SK-N-SH (cell line): Measurements from ENCODE around the gene R3HDM2. TPM values are rescaled to one million over a fixed set of nuclear protein-coding genes. Genes with fewer than 3 reads are reported as not detected.

Experiments
- CTCF ChIA-PET: fragments of 300-600, 350-600 bp; formaldehyde crosslinking; extraction: SDS; loops from one replicate; lab custom pipeline; 2021; lab: Yijun Ruan, JAX
- POLR2A ChIA-PET: fragments of 350-600 bp; sonication (Branson Sonifier 250); formaldehyde crosslinking; extraction: SDS; loops from one replicate; lab custom pipeline; 2020; ENCODE audit warnings: antibody characterized with exemption, inconsistent platforms; lab: Yijun Ruan, JAX
- DNase-seq: peaks from one replicate; pipeline ENCODE4 v3.0.0; 2012
- H2AFZ ChIP-seq: fragments of 200-600 bp; sonication (generic); 2 replicates; pipeline ENCODE4 v1.8.1; 2016; ENCODE audit warnings: antibody characterized with exemption, mild to moderate bottlenecking, low read depth
- H3F3A ChIP-seq: fragments of 200-600 bp; sonication (generic); replicated peaks from 2 replicates; pipeline ENCODE3; 2016; ENCODE audit warnings: antibody characterized with exemption, mild to moderate bottlenecking; ENCODE audit not compliant: insufficient read depth
- H3K27ac ChIP-seq, 2 experiments: fragments of 200-500 bp in 1 of 2; fragments of 200-600 bp in 1 of 2; sonication (Bioruptor generic) in 1 of 2; sonication (generic), shearing (Covaris generic) in 1 of 2; 2 replicates each; pipeline versions ENCODE4 v1.5.1 to v1.6.1; 2014 to 2016; ENCODE audit warnings: low read depth in 2 of 2, inconsistent platforms in 1 of 2, low read length in 1 of 2, mild to moderate bottlenecking in 1 of 2, mixed read lengths in 1 of 2
- H3K27me3 ChIP-seq: fragments of 200-600 bp; sonication (generic), shearing (Covaris generic); 2 replicates; pipeline ENCODE4 v1.6.1; 2016; ENCODE audit warnings: mixed run types; ENCODE audit not compliant: insufficient read depth
- H3K36me3 ChIP-seq, 2 experiments: fragments of 200-500 bp in 1 of 2; fragments of 200-600 bp in 1 of 2; sonication (Bioruptor generic) in 1 of 2; sonication (generic) in 1 of 2; replicated peaks in 1 of 2; 2 replicates each; pipeline versions ENCODE3 to v1.5.1; 2014 to 2016; ENCODE audit warnings: low read length in 1 of 2, mild to moderate bottlenecking in 1 of 2; ENCODE audit not compliant: insufficient read depth in 2 of 2, control insufficient read depth in 1 of 2
- H3K4me1 ChIP-seq, 2 experiments: fragments of 200-500 bp in 1 of 2; fragments of 200-600 bp in 1 of 2; sonication (Bioruptor generic) in 1 of 2; sonication (generic), shearing (Covaris generic) in 1 of 2; 2 replicates each; pipeline versions ENCODE4 v1.5.1 to v1.6.1; 2014 to 2016; ENCODE audit warnings: low read depth in 1 of 2, low read length in 1 of 2, mixed run types in 1 of 2; ENCODE audit not compliant: insufficient read depth in 2 of 2, control insufficient read depth in 1 of 2
- H3K4me2 ChIP-seq: fragments of 200-600 bp; sonication (generic), shearing (Covaris generic); 2 replicates; pipeline ENCODE4 v1.6.1; 2017; ENCODE audit warnings: mixed run types
- H3K4me3 ChIP-seq, 2 experiments: fragments of 200-500 bp in 1 of 2; fragments of 200-600 bp in 1 of 2; sonication (Bioruptor generic) in 1 of 2; sonication (generic), shearing (Covaris generic) in 1 of 2; 2 replicates each; pipeline versions ENCODE4 v1.5.1 to v1.8.1; 2014 to 2016; ENCODE audit warnings: low read depth in 2 of 2, inconsistent platforms in 1 of 2, low read length in 1 of 2, mild to moderate bottlenecking in 1 of 2, mixed read lengths in 1 of 2, moderate library complexity in 1 of 2
- H3K79me2 ChIP-seq: fragments of 200-600 bp; sonication (generic); 2 replicates; pipeline ENCODE4 v1.8.1; 2017; ENCODE audit warnings: mild to moderate bottlenecking; ENCODE audit not compliant: insufficient read depth
- H3K9ac ChIP-seq: fragments of 200-600 bp; sonication (generic); 2 replicates; pipeline ENCODE4 v1.6.1; 2017; ENCODE audit warnings: mixed run types
- H3K9me2 ChIP-seq: fragments of 200-600 bp; sonication (generic); 2 replicates; pipeline ENCODE4 v1.6.1; 2017; ENCODE audit warnings: mixed run types
- H3K9me3 ChIP-seq: fragments of 200-600 bp; sonication (generic); 2 replicates; pipeline ENCODE4 v1.6.1; 2017; ENCODE audit warnings: mixed run types, mild to moderate bottlenecking, moderate library complexity
- H4K20me1 ChIP-seq: fragments of 200-600 bp; sonication (generic); 2 replicates; pipeline ENCODE4 v1.6.1; 2017; ENCODE audit warnings: mild to moderate bottlenecking, mixed run types; ENCODE audit not compliant: insufficient read depth
- IRF3 ChIP-seq: fragments of 150-350 bp; IDR thresholded peaks from 2 replicates; pipeline ENCODE4 v1.6.1; 2016; ENCODE audit warnings: mild to moderate bottlenecking, low read depth, low read length
- MXI1 ChIP-seq: IDR thresholded peaks from 2 replicates; pipeline ENCODE4 v1.6.1; 2012; ENCODE audit warnings: mild to moderate bottlenecking, low read depth, low read length, improper control_type of control experiment
- POLR2AphosphoS5 ChIP-seq: IDR thresholded peaks from 2 replicates; pipeline ENCODE4 v1.6.1; 2012; ENCODE audit warnings: low read depth, low read length
- RFX5 ChIP-seq: IDR thresholded peaks from 2 replicates; pipeline ENCODE4 v1.6.1; 2012; ENCODE audit warnings: mild to moderate bottlenecking, improper control_type of control experiment, low read length
- TCF12 ChIP-seq: IDR thresholded peaks from 2 replicates; pipeline ENCODE4 v1.4.0; 2012
- WGBS: methylation state at CpG from one replicate; pipeline ENCODE4 v1.1.6; 2017; ENCODE audit warnings: low lambda C conversion rate; 5-methylcytosine and 5-hydroxymethylcytosine counted together
- polyA plus RNA-seq, 3 experiments: library from polyadenylated mRNA; depleted of rRNA; stranded (reverse); fragments of >200 nt; gene quantifications; 2 replicates each; pipeline ENCODE4 v1.2.3, GENCODE V29; 2012
- small RNA-seq, 7 experiments: library from RNA; depleted of rRNA; stranded (forward); fragments of <200 nt; gene quantifications; one replicate each; pipeline ENCODE3, GENCODE V24; 2012
- TF ChIP-seq, protein P1 (sequence below): IDR thresholded peaks from 2 replicates; pipeline ENCODE4 v1.4.0; 2012; ENCODE audit warnings: low read depth, borderline replicate concordance
- TF ChIP-seq, protein P2 (sequence below): IDR thresholded peaks from 2 replicates; pipeline ENCODE4 v1.4.0; 2012; ENCODE audit warnings: low read depth

R3HDM2 gene
- polyA plus RNA-seq, 1 of the 3 experiments (the other 2 are of a cell fraction): 23.1 TPM

DNA sequence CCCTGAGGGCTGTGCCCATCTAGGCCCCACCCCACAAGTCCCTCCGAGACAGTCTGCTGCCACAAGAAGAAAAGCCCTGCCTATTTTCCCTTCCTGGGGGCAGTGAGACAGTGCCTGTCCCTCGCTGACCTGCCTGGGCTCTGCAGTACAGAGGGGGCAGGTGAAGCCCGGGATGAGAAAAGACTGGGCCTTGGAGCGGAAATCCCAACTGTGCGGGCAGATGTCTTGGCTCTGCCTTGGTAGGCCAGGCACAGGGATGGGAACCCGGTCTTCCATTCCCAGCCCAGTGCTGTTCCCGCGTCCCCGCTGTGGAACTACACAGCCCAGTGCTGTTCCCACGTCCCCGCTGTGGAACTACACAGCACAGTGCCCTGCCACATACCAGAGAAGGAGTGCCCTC is 227.1 kb downstream of the R3HDM2 start:
- DNase-seq: no peak
- no peaks in the 10 kb centered on the region for H3K79me2 ChIP-seq
- H3K36me3 ChIP-seq: peaks cover 5 to 60% of the 10 kb centered on the region in 2 experiments
- no peaks in the 10 kb centered on the region for H3F3A ChIP-seq
- no peaks in the 10 kb centered on the region for H4K20me1 ChIP-seq
- H3K4me3 ChIP-seq: no peak overlapping the region
- no peaks in the 10 kb centered on the region for H3K9me2 ChIP-seq
- no peaks in the 10 kb centered on the region for H3K9me3 ChIP-seq
- no peak overlapping the region for H3K4me2 ChIP-seq
- H3K27me3 ChIP-seq: no peaks in the 10 kb centered on the region
- ChIA-PET POLR2A (no interaction called here), CTCF (interaction anchor here (0.6 kb wide), 1 partner anchor 102 kb away, joined by 3 read pairs; no protein-coding TSS in a partner anchor)
- no peak overlapping the region for H3K27ac ChIP-seq
- no peaks in the 10 kb centered on the region for H3K4me1 ChIP-seq
- no peak overlapping the region for H3K9ac ChIP-seq
- WGBS: 83% methylated on average over 9 of the region's 11 CpGs
- no peak overlapping the region for H2AFZ ChIP-seq
- TF ChIP-seq, protein P1, sequence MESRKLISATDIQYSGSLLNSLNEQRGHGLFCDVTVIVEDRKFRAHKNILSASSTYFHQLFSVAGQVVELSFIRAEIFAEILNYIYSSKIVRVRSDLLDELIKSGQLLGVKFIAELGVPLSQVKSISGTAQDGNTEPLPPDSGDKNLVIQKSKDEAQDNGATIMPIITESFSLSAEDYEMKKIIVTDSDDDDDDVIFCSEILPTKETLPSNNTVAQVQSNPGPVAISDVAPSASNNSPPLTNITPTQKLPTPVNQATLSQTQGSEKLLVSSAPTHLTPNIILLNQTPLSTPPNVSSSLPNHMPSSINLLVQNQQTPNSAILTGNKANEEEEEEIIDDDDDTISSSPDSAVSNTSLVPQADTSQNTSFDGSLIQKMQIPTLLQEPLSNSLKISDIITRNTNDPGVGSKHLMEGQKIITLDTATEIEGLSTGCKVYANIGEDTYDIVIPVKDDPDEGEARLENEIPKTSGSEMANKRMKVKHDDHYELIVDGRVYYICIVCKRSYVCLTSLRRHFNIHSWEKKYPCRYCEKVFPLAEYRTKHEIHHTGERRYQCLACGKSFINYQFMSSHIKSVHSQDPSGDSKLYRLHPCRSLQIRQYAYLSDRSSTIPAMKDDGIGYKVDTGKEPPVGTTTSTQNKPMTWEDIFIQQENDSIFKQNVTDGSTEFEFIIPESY: no peak
- TF ChIP-seq TCF12 (no peak), MXI1 (no peak), IRF3 (no peak), POLR2AphosphoS5 (no peak), RFX5 (no peak)
- TF ChIP-seq, protein P2, sequence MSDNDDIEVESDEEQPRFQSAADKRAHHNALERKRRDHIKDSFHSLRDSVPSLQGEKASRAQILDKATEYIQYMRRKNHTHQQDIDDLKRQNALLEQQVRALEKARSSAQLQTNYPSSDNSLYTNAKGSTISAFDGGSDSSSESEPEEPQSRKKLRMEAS: no peak
- TF ChIP-seq, all 33 proteins: peak for 0

Small RNA genes lying within 50 kb of the gene (small RNA-seq; reads per million reads assigned to genes)
- 0 reads per million in 7 experiments for gene RNU6-879P

Other genes starting within 250 kb of the R3HDM2 start
- 0.18 and 0.31 TPM in 2 replicates for gene NXPH4, start 214.2 kb downstream of the R3HDM2 start, polyA plus RNA-seq (2012; rRNA removed)
- 181 and 204 TPM in 2 replicates for gene SHMT2, start 201.3 kb downstream of the R3HDM2 start, polyA plus RNA-seq (2012; rRNA removed)
- gene STAC3, start 179.9 kb downstream of the R3HDM2 start, polyA plus RNA-seq (2012; rRNA removed): 0.63 and 0.76 TPM in 2 replicates
- 0.08 and 0.10 TPM in 2 replicates for gene INHBC, start 3.7 kb upstream of the R3HDM2 start, polyA plus RNA-seq (2012; rRNA removed)
- 0.03 and 0.08 TPM in 2 replicates for gene INHBE, start 24.3 kb upstream of the R3HDM2 start, polyA plus RNA-seq (2012; rRNA removed)
- 0.67 and 0.90 TPM in 2 replicates for gene GLI1, start 28.7 kb upstream of the R3HDM2 start, polyA plus RNA-seq (2012; rRNA removed)
- gene ARHGAP9, start 48.8 kb upstream of the R3HDM2 start, polyA plus RNA-seq (2012; rRNA removed): 0.66 and 1.0 TPM in 2 replicates
- gene MARS1, start 57.0 kb upstream of the R3HDM2 start, polyA plus RNA-seq (2012; rRNA removed): 158 and 193 TPM in 2 replicates
- gene DDIT3, start 89.5 kb upstream of the R3HDM2 start, polyA plus RNA-seq (2012; rRNA removed): 26.3 and 36.5 TPM in 2 replicates
- 3.6 and 8.6 TPM in 2 replicates for gene MBD6, start 91.8 kb upstream of the R3HDM2 start, polyA plus RNA-seq (2012; rRNA removed)
- 122 and 139 TPM in 2 replicates for gene DCTN2, start 116.1 kb upstream of the R3HDM2 start, polyA plus RNA-seq (2012; rRNA removed)
- 6.2 and 8.9 TPM in 2 replicates for gene KIF5A, start 119.0 kb upstream of the R3HDM2 start, polyA plus RNA-seq (2012; rRNA removed)
- gene PIP4K2C, start 160.1 kb upstream of the R3HDM2 start, polyA plus RNA-seq (2012; rRNA removed): 34.2 and 40.1 TPM in 2 replicates
- gene DTX3, start 173.8 kb upstream of the R3HDM2 start, polyA plus RNA-seq (2012; rRNA removed): 61.2 and 62.6 TPM in 2 replicates
- 48.1 and 51.6 TPM in 2 replicates for gene ARHGEF25, start 180.4 kb upstream of the R3HDM2 start, polyA plus RNA-seq (2012; rRNA removed)
- gene B4GALNT1, start 202.2 kb upstream of the R3HDM2 start, polyA plus RNA-seq (2012; rRNA removed): 5.2 and 5.3 TPM in 2 replicates